ENCODE data around the gene CANT1. TPM values are rescaled to one million over a fixed set of nuclear protein-coding genes. Genes with fewer than 3 reads are reported as not detected.

The CANT1 gene
- total RNA-seq, 4 donors from 2014 or later = 9.2 to 40.6 (median 21.5) TPM

GRCh38 chr17:79002291-79002690 lies 7.3 kb downstream of the CANT1 start:
- Histone ChIP-seq H3K27ac (no peak overlapping the region), H3K27me3 (no peaks in the 10 kb centered on the region), H3K36me3 (no peaks in the 10 kb centered on the region), H3K4me1 (no peaks in the 10 kb centered on the region), H3K9me3 (no peaks in the 10 kb centered on the region), H3K4me3 (no peak overlapping the region)
- intact Hi-C loops (cut with DNase I; ENCODE audit: low total_unique reads) = no loop called here
- TF ChIP-seq POLR2A (IDR thresholded peaks at IDR 0.05) (no peak), CTCF (IDR thresholded peaks at IDR 0.05) (no peak)
- DNase-seq = peak; percentile 3 to 9

GRCh38 chr17:79001190-79002020 lies 8.2 kb downstream of the CANT1 start:
- Histone ChIP-seq H3K9me3 (no peaks in the 10 kb centered on the region), H3K27me3 (no peaks in the 10 kb centered on the region), H3K4me1 (no peaks in the 10 kb centered on the region), H3K4me3 (no peak overlapping the region), H3K36me3 (no peaks in the 10 kb centered on the region), H3K27ac (no peak overlapping the region)
- intact Hi-C loops (cut with DNase I; ENCODE audit: low total_unique reads) = no loop called here
- no peak for TF ChIP-seq POLR2A (IDR thresholded peaks at IDR 0.05)
- TF ChIP-seq CTCF (IDR thresholded peaks at IDR 0.05) = no peak
- peak; percentile 10 to 13 for DNase-seq

GRCh38 chr17:79000396-79001189 lies 9.0 kb downstream of the CANT1 start:
- Histone ChIP-seq H3K9me3 (no peaks in the 10 kb centered on the region), H3K27me3 (no peaks in the 10 kb centered on the region), H3K36me3 (no peaks in the 10 kb centered on the region), H3K4me3 (no peak overlapping the region), H3K27ac (no peak overlapping the region), H3K4me1 (no peaks in the 10 kb centered on the region)
- intact Hi-C loops (cut with DNase I; ENCODE audit: low total_unique reads) = no loop called here
- DNase-seq = peak; percentile 10 to 12
- TF ChIP-seq CTCF (IDR thresholded peaks at IDR 0.05) = no peak
- TF ChIP-seq POLR2A (IDR thresholded peaks at IDR 0.05) = no peak

GRCh38 chr17:78999947-79000395 lies 9.6 kb downstream of the CANT1 start:
- DNase-seq = peak in 1 of 2 donors; percentile 8
- intact Hi-C loops (cut with DNase I; ENCODE audit: low total_unique reads) = no loop called here
- no peaks in the 10 kb centered on the region for H3K27me3 ChIP-seq
- no peaks in the 10 kb centered on the region for H3K4me1 ChIP-seq
- H3K4me3 ChIP-seq = no peak overlapping the region
- no peak overlapping the region for H3K27ac ChIP-seq
- no peaks in the 10 kb centered on the region for H3K9me3 ChIP-seq
- no peaks in the 10 kb centered on the region for H3K36me3 ChIP-seq
- TF ChIP-seq CTCF (IDR thresholded peaks at IDR 0.05) = no peak
- TF ChIP-seq POLR2A (IDR thresholded peaks at IDR 0.05) = no peak
